Measurements from ENCODE around the gene MARK4.
"Not testable (repeated sequence)": the region's sequence is repeated elsewhere in the genome, so short reads cannot be mapped to it uniquely, and the experiment has no call there.

The MARK4 gene

GRCh38 chr19:45305421-45305820 is 54.4 kb downstream of the MARK4 start:
- DNase-seq (ENCODE audit: low read depth): no peak

- DNase-seq (ENCODE audit: low read depth): no peak
Observed at GRCh38 chr19:45306040-45306439, 55.0 kb downstream of the MARK4 start.

- no peak for DNase-seq (ENCODE audit: low read depth)
Observed at GRCh38 chr19:45306518-45307027, 55.5 kb downstream of the MARK4 start.

GRCh38 chr19:45307361-45307760 is 56.3 kb downstream of the MARK4 start:
- DNase-seq (ENCODE audit: low read depth): no peak

- not testable (repeated sequence) for DNase-seq (ENCODE audit: low read depth)
Observed at GRCh38 chr19:45309322-45309721, 58.3 kb downstream of the MARK4 start.

DNA sequence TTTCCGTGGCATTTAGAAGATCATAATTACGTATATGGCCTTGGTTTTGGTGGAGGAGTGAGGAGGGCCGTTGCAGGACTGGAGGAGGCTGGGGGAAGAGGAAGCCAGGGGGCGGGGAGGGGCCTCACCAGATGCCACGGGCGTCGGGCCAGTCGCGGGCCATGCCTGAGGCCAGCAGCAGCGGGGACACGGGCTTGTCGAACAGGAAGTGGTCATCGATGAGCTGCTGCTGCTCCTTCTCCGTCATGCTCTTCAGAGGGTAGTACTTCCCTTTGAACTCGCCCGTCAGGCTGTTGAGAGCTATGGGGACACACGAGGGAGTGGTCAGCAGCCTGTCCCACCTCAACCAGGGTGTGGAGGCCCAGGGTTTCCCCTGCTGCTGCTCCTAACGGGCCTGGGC is 60.5 kb downstream of the MARK4 start:
- DNase-seq (ENCODE audit: low read depth): no peak

DNA sequence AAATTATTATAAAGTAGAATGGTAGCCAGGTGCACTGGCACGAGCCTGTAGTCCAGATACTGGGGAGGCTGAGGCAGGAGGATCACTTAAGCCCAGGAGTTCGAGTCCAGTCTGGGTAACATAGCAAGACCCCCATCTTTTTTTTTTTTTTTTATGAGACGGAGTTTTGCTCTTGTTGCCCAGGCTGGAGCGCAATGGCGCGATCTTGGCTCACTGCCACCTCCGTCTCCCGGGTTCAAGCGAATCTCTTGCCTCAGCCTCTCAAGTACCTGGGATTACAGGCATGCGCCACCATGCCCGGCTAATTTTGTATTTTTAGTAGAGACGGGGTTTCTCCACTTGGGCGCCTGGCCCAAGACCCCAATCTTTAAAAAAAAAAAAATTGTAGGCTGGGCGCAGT is 61.2 kb downstream of the MARK4 start:
- DNase-seq (ENCODE audit: low read depth): not testable (repeated sequence)

DNA sequence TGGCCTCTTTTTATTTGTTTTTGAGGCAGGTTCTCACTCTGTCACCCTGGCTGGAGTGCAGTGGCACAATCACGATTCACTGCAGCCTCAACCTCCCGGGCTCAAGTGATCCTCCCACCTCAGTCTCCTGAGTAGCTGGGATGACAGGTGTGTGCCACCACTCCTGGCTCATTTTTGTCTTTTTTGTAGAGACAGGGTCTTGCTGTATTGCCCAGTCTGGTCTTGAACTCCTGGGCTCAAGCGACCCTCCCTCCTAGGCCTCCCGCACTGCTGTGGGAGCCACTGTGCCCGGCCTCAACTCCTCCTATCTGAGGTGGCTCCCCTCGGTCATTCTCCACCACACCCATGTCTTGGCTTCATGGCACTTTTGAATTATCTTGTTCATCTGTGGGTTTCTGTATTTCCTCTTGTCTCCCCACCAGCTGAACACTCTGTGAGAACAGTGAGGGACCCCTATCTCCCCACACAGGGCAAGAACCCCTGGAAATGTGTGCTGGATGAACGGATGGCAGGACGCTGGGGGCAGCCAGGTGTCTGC is 63.7 kb downstream of the MARK4 start:
- no peak for DNase-seq (ENCODE audit: low read depth)

- no peak for DNase-seq (ENCODE audit: low read depth)
Observed at GRCh38 chr19:45315304-45315703, 64.2 kb downstream of the MARK4 start.

DNA sequence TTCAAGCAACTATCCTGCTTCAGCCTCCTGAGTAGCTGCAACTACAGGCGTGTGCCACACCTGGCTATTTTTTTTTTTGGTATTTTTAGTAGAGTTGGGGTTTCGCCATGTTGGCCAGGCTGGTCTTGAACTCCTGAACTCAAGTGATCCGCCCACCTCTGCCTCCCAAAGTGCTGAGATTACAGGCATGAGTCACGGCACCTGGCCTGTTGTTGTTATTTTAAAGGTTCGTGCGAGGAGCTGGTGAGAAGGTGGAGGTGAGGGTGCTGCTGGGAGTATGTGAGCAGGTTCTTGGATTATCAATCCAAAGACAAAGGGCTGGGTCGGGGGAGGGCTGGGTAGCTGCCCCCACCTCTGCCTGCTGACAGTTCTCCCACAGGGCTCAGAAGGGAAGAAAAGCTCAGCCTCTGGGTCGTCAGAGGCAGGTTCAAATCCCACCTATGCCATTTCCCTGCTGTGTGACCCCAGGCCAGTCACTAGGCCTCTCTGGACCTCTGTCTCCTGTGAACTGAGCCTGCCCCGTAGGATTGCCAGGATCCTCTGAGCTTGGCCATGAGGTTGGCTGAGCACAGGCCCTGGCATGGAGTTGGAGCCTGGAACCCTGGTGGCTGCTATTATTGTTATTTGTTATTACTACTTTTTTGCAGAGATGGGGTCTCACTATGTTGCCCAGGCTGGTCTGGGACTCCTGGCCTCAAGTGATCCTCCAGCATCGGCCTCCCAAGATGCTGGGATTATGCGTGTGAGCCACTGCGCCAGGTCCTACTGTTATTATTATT is 70.1 kb downstream of the MARK4 start:
- no peak for DNase-seq (ENCODE audit: low read depth)

DNA sequence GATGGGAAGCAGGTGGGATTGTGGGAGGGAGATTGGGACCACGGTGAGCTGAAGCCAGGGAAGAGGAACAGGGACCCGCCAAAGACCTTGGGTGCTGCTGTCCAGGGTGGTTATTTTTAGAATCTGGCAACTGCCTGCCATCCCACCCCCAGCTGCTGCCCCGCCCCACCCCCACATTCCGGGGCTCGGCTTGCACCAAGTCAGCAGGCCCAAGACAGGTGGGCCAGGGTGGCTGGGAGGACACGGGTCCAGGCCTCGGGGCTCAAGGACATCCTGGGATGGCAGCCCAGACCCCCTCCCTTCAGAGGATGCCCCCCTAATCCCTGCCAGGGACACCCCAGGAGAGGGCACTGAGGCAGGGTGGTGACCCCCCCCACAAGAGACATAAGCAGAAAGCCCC is 70.8 kb downstream of the MARK4 start:
- DNase-seq (ENCODE audit: low read depth): no peak

- no peak for DNase-seq (ENCODE audit: low read depth)
Observed at GRCh38 chr19:45322311-45322710, 71.2 kb downstream of the MARK4 start.

- no peak for DNase-seq (ENCODE audit: low read depth)
Observed at GRCh38 chr19:45322744-45323281, 71.7 kb downstream of the MARK4 start, which contains the start of gene CKM. TSS of gene CKM (minus strand) at chr19:45322875. CDS start at chr19:45319713, 3,162 bp downstream.

GRCh38 chr19:45323671-45324081 is 72.6 kb downstream of the MARK4 start:
- DNase-seq (ENCODE audit: low read depth): no peak

GRCh38 chr19:45324349-45324907 is 73.4 kb downstream of the MARK4 start:
- DNase-seq (ENCODE audit: low read depth): no peak

GRCh38 chr19:45327404-45328143 is 76.5 kb downstream of the MARK4 start:
- no peak for DNase-seq (ENCODE audit: low read depth)

DNA sequence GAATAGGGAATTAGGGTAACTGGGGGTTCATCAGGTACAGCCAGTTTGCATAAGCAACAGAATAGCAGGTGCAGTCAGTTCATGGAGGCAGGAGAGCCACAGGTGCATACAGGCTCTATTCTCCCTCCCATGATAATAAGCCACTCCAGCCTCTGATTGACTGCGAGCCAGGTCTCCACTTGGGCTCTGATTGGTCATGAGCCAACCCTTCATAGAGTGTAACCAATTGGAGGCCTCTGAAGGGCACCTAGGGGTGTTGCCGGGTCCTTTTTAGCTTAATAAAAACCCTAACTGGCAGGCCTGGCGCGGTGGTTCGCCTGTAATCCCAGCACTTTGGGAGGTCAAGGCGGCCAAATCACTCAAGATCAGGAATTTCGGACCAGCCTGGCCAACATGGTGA is 80.3 kb downstream of the MARK4 start:
- DNase-seq (ENCODE audit: low read depth): no peak

DNA sequence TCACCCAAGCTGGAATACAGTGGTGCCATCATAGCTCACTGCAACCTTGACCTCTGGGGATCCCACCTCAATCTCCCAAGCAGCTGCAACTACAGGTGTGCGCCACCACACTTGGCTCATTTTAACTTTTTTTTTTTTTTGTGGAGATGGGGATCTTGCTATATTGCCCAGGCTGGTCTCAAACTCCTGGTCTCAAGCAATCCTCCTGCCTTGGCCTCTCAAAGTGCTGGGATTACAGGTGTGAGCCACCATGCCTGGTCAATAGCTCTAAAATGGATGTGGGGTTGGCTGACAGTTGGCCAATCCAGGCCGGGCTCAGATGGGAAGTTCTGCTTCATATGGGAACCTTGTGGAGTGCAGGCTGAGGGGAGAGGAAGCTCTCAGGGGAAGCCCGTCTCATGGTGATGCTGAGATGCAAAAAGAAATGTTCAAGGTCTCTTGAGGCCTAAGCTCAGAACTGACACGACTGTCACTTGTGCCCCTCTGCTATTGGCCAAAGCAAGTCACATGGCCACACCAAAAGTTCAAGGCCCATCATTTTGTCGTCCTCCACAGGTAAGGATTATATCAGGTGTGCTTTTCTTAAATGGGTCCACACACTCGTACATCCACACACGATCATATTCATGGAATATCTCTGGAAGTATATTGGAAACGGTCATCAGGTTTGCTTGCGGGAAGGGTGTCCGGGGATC is 82.7 kb downstream of the MARK4 start:
- no peak for DNase-seq (ENCODE audit: low read depth)

GRCh38 chr19:45334881-45335280 is 83.8 kb downstream of the MARK4 start:
- not testable (repeated sequence) for DNase-seq (ENCODE audit: low read depth)

DNA sequence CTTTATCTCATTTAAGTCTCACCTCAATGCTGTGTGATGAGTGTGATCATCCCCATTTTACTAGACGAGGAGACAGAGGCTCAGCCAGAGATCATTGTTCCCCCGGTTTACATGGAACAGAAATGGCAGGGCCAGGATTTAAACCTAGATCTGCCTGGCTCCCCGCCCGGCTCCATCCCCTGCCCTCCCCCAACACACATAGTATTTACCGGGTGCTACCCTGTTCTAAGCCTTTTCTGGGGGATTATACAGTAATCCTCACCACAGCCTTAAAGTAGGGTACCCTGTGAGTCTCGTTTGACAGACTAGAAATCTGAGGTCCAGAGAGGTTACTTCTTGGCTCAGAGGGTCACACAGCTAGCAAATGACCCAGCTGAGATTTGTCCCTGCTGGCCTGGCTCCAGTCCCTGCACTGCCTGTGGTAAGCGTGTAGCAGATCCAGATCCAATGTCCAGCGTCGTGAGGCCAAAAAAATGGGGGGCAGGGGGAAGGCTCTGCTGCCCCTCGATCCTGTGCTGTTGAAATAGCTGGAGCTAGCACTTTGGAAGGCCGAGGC is 85.7 kb downstream of the MARK4 start:
- no peak for DNase-seq (ENCODE audit: low read depth)

DNA sequence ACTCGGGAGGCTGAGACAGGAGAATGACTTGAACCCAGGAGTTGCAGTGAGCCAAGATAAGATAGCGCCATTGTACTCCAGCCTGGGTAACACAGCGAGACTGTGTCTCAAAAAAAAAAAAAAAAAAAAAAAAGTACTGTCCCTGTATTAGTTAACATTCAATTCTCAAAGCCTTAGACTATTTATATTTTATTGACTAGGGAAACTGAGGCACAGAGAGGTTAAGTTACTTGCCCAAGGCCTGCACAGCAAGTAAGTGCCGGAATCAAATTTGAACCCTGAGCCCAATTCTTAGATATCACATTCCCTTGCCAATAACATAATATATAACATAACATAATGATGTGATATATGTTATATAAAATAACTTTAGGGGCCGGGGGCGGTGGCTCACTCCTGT is 88.6 kb downstream of the MARK4 start:
- DNase-seq (ENCODE audit: low read depth): no peak
